ENCODE measurements around the gene NLK.

DNA sequence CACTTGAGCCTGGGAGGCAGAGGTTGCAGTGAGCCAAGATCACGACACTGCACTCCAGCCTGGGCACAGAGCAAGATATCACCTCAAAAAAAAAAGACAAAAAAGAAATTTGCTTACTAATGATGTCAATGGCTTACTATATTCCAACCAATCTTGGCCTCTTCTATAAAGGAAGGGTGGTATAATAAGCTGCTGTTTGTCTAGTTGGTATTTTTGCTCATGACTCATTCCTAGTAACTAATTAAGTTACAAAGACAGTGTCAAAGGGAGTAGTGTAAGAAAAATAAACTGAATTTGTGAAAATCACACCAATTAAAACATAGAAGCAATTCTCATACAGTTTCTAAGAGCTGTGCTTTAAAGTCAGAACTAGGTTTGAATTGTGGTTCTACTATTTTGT lies 82.5 kb downstream of the NLK start:
- TF ChIP-seq, protein P1, sequence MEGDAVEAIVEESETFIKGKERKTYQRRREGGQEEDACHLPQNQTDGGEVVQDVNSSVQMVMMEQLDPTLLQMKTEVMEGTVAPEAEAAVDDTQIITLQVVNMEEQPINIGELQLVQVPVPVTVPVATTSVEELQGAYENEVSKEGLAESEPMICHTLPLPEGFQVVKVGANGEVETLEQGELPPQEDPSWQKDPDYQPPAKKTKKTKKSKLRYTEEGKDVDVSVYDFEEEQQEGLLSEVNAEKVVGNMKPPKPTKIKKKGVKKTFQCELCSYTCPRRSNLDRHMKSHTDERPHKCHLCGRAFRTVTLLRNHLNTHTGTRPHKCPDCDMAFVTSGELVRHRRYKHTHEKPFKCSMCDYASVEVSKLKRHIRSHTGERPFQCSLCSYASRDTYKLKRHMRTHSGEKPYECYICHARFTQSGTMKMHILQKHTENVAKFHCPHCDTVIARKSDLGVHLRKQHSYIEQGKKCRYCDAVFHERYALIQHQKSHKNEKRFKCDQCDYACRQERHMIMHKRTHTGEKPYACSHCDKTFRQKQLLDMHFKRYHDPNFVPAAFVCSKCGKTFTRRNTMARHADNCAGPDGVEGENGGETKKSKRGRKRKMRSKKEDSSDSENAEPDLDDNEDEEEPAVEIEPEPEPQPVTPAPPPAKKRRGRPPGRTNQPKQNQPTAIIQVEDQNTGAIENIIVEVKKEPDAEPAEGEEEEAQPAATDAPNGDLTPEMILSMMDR (IDR thresholded peaks at IDR 0.05) = no peak
- TF ChIP-seq POLR2A (IDR thresholded peaks at IDR 0.05) (no peak), EP300 (IDR thresholded peaks at IDR 0.05) (no peak), POLR2AphosphoS5 (IDR thresholded peaks at IDR 0.05) (no peak)

All from upper lobe of left lung (tissue), 4 donors.